Ovary (tissue), 3 donors: ENCODE measurements around the gene HP.

Experiments
- EP300 ChIP-seq: sonication (generic); formaldehyde crosslinking; IDR thresholded peaks from one replicate; pipeline ENCODE4 v1.6.1; 2017; ENCODE audit warnings: antibody characterized with exemption
- TF ChIP-seq, protein P1 (sequence below), 3 donors: fragments of 450-650 bp in 2 of 3; fragments of 200-600 bp in 1 of 3; IDR thresholded peaks; one replicate each; pipeline versions ENCODE4 v1.5.1 to v1.8.0; 2016 to 2022; ENCODE audit warnings: antibody characterized with exemption in 3 of 3, mild to moderate bottlenecking in 1 of 3
- donor health status: DM: no; HTN: no; CAD: no.

DNA sequence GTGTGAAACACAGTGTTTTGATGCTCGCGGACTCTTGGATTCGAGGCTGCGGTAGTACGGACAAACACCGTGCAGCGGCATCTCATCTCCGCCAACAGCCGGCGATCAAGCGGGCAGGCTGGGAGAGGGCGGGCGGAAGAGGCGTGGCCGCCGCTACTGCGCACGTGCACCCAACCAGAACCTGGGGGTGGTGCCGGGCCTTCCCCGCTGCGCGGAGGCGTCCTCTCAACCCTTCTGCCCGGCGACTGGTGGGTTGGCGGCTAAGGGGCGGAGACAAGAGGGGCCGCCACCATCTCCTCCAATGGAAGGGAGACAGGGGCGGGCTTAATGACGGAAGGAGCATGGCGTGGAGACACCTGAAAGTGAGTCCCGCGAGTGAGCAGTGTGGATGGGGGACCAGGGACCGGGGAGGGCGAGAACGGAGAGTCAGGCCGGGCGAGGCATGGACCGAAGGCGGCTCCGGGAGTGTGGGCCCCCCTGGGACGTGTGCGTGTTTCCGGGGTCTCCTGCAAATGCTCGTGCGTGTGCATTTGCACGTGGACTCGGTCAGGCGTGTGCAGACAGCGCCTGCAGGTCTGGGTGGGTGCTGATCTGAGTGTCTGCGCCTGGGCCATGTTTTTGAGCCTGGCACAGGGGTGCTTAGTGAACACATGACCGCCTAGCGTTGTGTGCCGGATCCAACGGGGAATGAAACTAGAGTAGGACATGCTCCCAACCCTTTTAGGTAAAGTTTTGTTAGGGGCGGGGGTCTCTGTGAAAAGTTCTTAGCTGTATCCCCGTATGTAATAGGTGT lies 45.7 kb upstream of the HP start, which contains the start of gene DHODH:
- TF ChIP-seq, protein P1, sequence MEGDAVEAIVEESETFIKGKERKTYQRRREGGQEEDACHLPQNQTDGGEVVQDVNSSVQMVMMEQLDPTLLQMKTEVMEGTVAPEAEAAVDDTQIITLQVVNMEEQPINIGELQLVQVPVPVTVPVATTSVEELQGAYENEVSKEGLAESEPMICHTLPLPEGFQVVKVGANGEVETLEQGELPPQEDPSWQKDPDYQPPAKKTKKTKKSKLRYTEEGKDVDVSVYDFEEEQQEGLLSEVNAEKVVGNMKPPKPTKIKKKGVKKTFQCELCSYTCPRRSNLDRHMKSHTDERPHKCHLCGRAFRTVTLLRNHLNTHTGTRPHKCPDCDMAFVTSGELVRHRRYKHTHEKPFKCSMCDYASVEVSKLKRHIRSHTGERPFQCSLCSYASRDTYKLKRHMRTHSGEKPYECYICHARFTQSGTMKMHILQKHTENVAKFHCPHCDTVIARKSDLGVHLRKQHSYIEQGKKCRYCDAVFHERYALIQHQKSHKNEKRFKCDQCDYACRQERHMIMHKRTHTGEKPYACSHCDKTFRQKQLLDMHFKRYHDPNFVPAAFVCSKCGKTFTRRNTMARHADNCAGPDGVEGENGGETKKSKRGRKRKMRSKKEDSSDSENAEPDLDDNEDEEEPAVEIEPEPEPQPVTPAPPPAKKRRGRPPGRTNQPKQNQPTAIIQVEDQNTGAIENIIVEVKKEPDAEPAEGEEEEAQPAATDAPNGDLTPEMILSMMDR (IDR thresholded peaks at IDR 0.05) = no peak
- TF ChIP-seq EP300 = no peak
